HG03108 (cell line): ENCODE measurements around the gene NDUFS8.

Experiments
- ATAC-seq: cut with Tn5 transposase; IDR thresholded peaks from one replicate; pipeline ENCODE4 v1.9.1; 2021; ENCODE audit warnings: moderate library complexity; ENCODE audit not compliant: unreplicated experiment

The NDUFS8 gene

GRCh38 chr11:68076371-68077042 is 46.0 kb downstream of the NDUFS8 start:
- ATAC-seq = no peak

GRCh38 chr11:68077617-68078582 is 47.4 kb downstream of the NDUFS8 start:
- ATAC-seq = peak; percentile 63

GRCh38 chr11:68080860-68081259 is 50.4 kb downstream of the NDUFS8 start:
- ATAC-seq = no peak

GRCh38 chr11:68081691-68082090 is 51.2 kb downstream of the NDUFS8 start:
- ATAC-seq = no peak

GRCh38 chr11:68082481-68082880 is 52.0 kb downstream of the NDUFS8 start:
- ATAC-seq = no peak

- ATAC-seq = no peak
Observed at GRCh38 chr11:68083517-68083916, 53.0 kb downstream of the NDUFS8 start.
